ENCODE measurements around the gene SIL1.

- TF ChIP-seq CTCF (IDR thresholded peaks at IDR 0.05 in 8 of 11, conservative IDR thresholded peaks at IDR 0.05 in 3 of 11) (no peak), POLR2A (IDR thresholded peaks at IDR 0.05) (no peak), POLR2AphosphoS5 (IDR thresholded peaks at IDR 0.05) (no peak)
Observed at GRCh38 chr5:138968601-138969000, 229.6 kb downstream of the SIL1 start.

Measured in spleen (tissue), 7 donors.